Measurements from ENCODE around the gene DGKZ.

The DGKZ gene

GRCh38 chr11:46334211-46334610 lies 13.1 kb upstream of the DGKZ start:
- no peak overlapping the region for H3K27ac ChIP-seq (ENCODE audit: low read depth, low read length)
- H3K56ac ChIP-seq (ENCODE audit: low read length), result no peak overlapping the region
- no peaks in the 10 kb centered on the region for H3K79me2 ChIP-seq (ENCODE audit: control insufficient read depth, insufficient read depth, low read length)
- H2BK5ac ChIP-seq (ENCODE audit: low read length), result no peak overlapping the region
- no peak overlapping the region for H3K4ac ChIP-seq (ENCODE audit: low read depth, low read length)
- H3K23ac ChIP-seq (ENCODE audit: low read length), result no peak overlapping the region
- no peaks in the 10 kb centered on the region for H3K36me3 ChIP-seq (ENCODE audit: control insufficient read depth, insufficient read depth, low read length)
- no peak overlapping the region for H3K18ac ChIP-seq (ENCODE audit: low read length)
- H4K8ac ChIP-seq (ENCODE audit: low read depth, low read length), result no peak overlapping the region
- H3K79me1 ChIP-seq (ENCODE audit: low read length), result no peaks in the 10 kb centered on the region
- WGBS (ENCODE audit: extremely low coverage, insufficient coverage, low lambda C conversion rate), result no CpG with 5 or more reads among the region's 3 CpGs
- no peak overlapping the region for H2BK15ac ChIP-seq (replicated peaks; ENCODE audit: low read depth)
- no peak overlapping the region for H2AK5ac ChIP-seq (ENCODE audit: low read length)
- peaks cover 10% of the 10 kb centered on the region for H3K27me3 ChIP-seq (ENCODE audit: insufficient read depth, low read length, poor library complexity)
- no peak overlapping the region for H3K4me3 ChIP-seq (ENCODE audit: low read length)
- H2BK120ac ChIP-seq (ENCODE audit: low read depth, low read length), result no peak overlapping the region
- no peak overlapping the region for H3K4me2 ChIP-seq (ENCODE audit: low read length)
- no peak for DNase-seq
- no peak overlapping the region for H4K5ac ChIP-seq (ENCODE audit: low read length)
- H3K4me1 ChIP-seq (ENCODE audit: control insufficient read depth, low read depth, low read length), result peaks cover 11% of the 10 kb centered on the region
- H3K9ac ChIP-seq (ENCODE audit: low read length), result no peak overlapping the region

GRCh38 chr11:46335271-46335670 lies 12.0 kb upstream of the DGKZ start:
- no peaks in the 10 kb centered on the region for H3K36me3 ChIP-seq (ENCODE audit: control insufficient read depth, insufficient read depth, low read length)
- no peak overlapping the region for H2BK15ac ChIP-seq (replicated peaks; ENCODE audit: low read depth)
- no peak overlapping the region for H2BK120ac ChIP-seq (ENCODE audit: low read depth, low read length)
- no peak overlapping the region for H3K4ac ChIP-seq (ENCODE audit: low read depth, low read length)
- no peak for DNase-seq
- no peak overlapping the region for H3K4me3 ChIP-seq (ENCODE audit: low read length)
- H2AK5ac ChIP-seq (ENCODE audit: low read length), result no peak overlapping the region
- no peak overlapping the region for H3K18ac ChIP-seq (ENCODE audit: low read length)
- no peak overlapping the region for H3K4me2 ChIP-seq (ENCODE audit: low read length)
- peaks cover 10% of the 10 kb centered on the region for H3K27me3 ChIP-seq (ENCODE audit: insufficient read depth, low read length, poor library complexity)
- no peak overlapping the region for H4K8ac ChIP-seq (ENCODE audit: low read depth, low read length)
- H3K79me1 ChIP-seq (ENCODE audit: low read length), result no peaks in the 10 kb centered on the region
- no peak overlapping the region for H4K5ac ChIP-seq (ENCODE audit: low read length)
- no peak overlapping the region for H3K27ac ChIP-seq (ENCODE audit: low read depth, low read length)
- H3K79me2 ChIP-seq (ENCODE audit: control insufficient read depth, insufficient read depth, low read length), result no peaks in the 10 kb centered on the region
- H3K56ac ChIP-seq (ENCODE audit: low read length), result no peak overlapping the region
- H3K23ac ChIP-seq (ENCODE audit: low read length), result no peak overlapping the region
- WGBS (ENCODE audit: extremely low coverage, insufficient coverage, low lambda C conversion rate), result no CpG with 5 or more reads among the region's 6 CpGs
- no peak overlapping the region for H2BK5ac ChIP-seq (ENCODE audit: low read length)
- no peak overlapping the region for H3K9ac ChIP-seq (ENCODE audit: low read length)
- peaks cover 17% of the 10 kb centered on the region for H3K4me1 ChIP-seq (ENCODE audit: control insufficient read depth, low read depth, low read length)

- peaks cover 11% of the 10 kb centered on the region for H3K4me1 ChIP-seq (ENCODE audit: control insufficient read depth, low read depth, low read length)
- H3K23ac ChIP-seq (ENCODE audit: low read length), result no peak overlapping the region
- no peak for DNase-seq
- H3K4me3 ChIP-seq (ENCODE audit: low read length), result no peak overlapping the region
- no peak overlapping the region for H2AK5ac ChIP-seq (ENCODE audit: low read length)
- no peak overlapping the region for H3K9ac ChIP-seq (ENCODE audit: low read length)
- H3K27ac ChIP-seq (ENCODE audit: low read depth, low read length), result no peak overlapping the region
- no peaks in the 10 kb centered on the region for H3K79me2 ChIP-seq (ENCODE audit: control insufficient read depth, insufficient read depth, low read length)
- no peak overlapping the region for H2BK120ac ChIP-seq (ENCODE audit: low read depth, low read length)
- no CpG with 5 or more reads among the region's 11 CpGs for WGBS (ENCODE audit: extremely low coverage, insufficient coverage, low lambda C conversion rate)
- no peaks in the 10 kb centered on the region for H3K36me3 ChIP-seq (ENCODE audit: control insufficient read depth, insufficient read depth, low read length)
- no peak overlapping the region for H2BK5ac ChIP-seq (ENCODE audit: low read length)
- no peak overlapping the region for H4K5ac ChIP-seq (ENCODE audit: low read length)
- H3K18ac ChIP-seq (ENCODE audit: low read length), result no peak overlapping the region
- no peak overlapping the region for H2BK15ac ChIP-seq (replicated peaks; ENCODE audit: low read depth)
- H3K4me2 ChIP-seq (ENCODE audit: low read length), result no peak overlapping the region
- H4K8ac ChIP-seq (ENCODE audit: low read depth, low read length), result no peak overlapping the region
- peaks cover 10% of the 10 kb centered on the region for H3K27me3 ChIP-seq (ENCODE audit: insufficient read depth, low read length, poor library complexity)
- no peaks in the 10 kb centered on the region for H3K79me1 ChIP-seq (ENCODE audit: low read length)
- H3K56ac ChIP-seq (ENCODE audit: low read length), result peak overlapping the region; percentile 3
- no peak overlapping the region for H3K4ac ChIP-seq (ENCODE audit: low read depth, low read length)
Measured at GRCh38 chr11:46335890-46336562, 11.2 kb upstream of the DGKZ start.

- peaks cover 9% of the 10 kb centered on the region for H3K27me3 ChIP-seq (ENCODE audit: insufficient read depth, low read length, poor library complexity)
- WGBS (ENCODE audit: extremely low coverage, insufficient coverage, low lambda C conversion rate), result no CpG with 5 or more reads among the region's 12 CpGs
- H2AK5ac ChIP-seq (ENCODE audit: low read length), result no peak overlapping the region
- no peak overlapping the region for H3K4me3 ChIP-seq (ENCODE audit: low read length)
- H3K23ac ChIP-seq (ENCODE audit: low read length), result no peak overlapping the region
- H3K56ac ChIP-seq (ENCODE audit: low read length), result no peak overlapping the region
- DNase-seq, result no peak
- no peak overlapping the region for H3K9ac ChIP-seq (ENCODE audit: low read length)
- H3K27ac ChIP-seq (ENCODE audit: low read depth, low read length), result no peak overlapping the region
- no peak overlapping the region for H3K4me2 ChIP-seq (ENCODE audit: low read length)
- no peak overlapping the region for H2BK5ac ChIP-seq (ENCODE audit: low read length)
- no peak overlapping the region for H2BK15ac ChIP-seq (replicated peaks; ENCODE audit: low read depth)
- no peaks in the 10 kb centered on the region for H3K79me2 ChIP-seq (ENCODE audit: control insufficient read depth, insufficient read depth, low read length)
- H3K4me1 ChIP-seq (ENCODE audit: control insufficient read depth, low read depth, low read length), result peaks cover 15% of the 10 kb centered on the region
- H4K8ac ChIP-seq (ENCODE audit: low read depth, low read length), result no peak overlapping the region
- no peak overlapping the region for H2BK120ac ChIP-seq (ENCODE audit: low read depth, low read length)
- H3K79me1 ChIP-seq (ENCODE audit: low read length), result no peaks in the 10 kb centered on the region
- H3K18ac ChIP-seq (ENCODE audit: low read length), result no peak overlapping the region
- H3K4ac ChIP-seq (ENCODE audit: low read depth, low read length), result no peak overlapping the region
- no peaks in the 10 kb centered on the region for H3K36me3 ChIP-seq (ENCODE audit: control insufficient read depth, insufficient read depth, low read length)
- no peak overlapping the region for H4K5ac ChIP-seq (ENCODE audit: low read length)
Measured at GRCh38 chr11:46336563-46337180, 10.6 kb upstream of the DGKZ start.

GRCh38 chr11:46337626-46338345 lies 9.5 kb upstream of the DGKZ start:
- DNase-seq, result no peak
- no peak overlapping the region for H3K4ac ChIP-seq (ENCODE audit: low read depth, low read length)
- no peak overlapping the region for H3K9ac ChIP-seq (ENCODE audit: low read length)
- no peak overlapping the region for H3K56ac ChIP-seq (ENCODE audit: low read length)
- no peak overlapping the region for H3K4me3 ChIP-seq (ENCODE audit: low read length)
- peaks cover 22% of the 10 kb centered on the region for H3K4me1 ChIP-seq (ENCODE audit: control insufficient read depth, low read depth, low read length)
- no peak overlapping the region for H3K4me2 ChIP-seq (ENCODE audit: low read length)
- H3K18ac ChIP-seq (ENCODE audit: low read length), result no peak overlapping the region
- H3K27ac ChIP-seq (ENCODE audit: low read depth, low read length), result no peak overlapping the region
- H3K79me2 ChIP-seq (ENCODE audit: control insufficient read depth, insufficient read depth, low read length), result no peaks in the 10 kb centered on the region
- H3K79me1 ChIP-seq (ENCODE audit: low read length), result no peaks in the 10 kb centered on the region
- H2BK120ac ChIP-seq (ENCODE audit: low read depth, low read length), result no peak overlapping the region
- H2BK15ac ChIP-seq (replicated peaks; ENCODE audit: low read depth), result no peak overlapping the region
- H4K5ac ChIP-seq (ENCODE audit: low read length), result no peak overlapping the region
- no CpG with 5 or more reads among the region's 13 CpGs for WGBS (ENCODE audit: extremely low coverage, insufficient coverage, low lambda C conversion rate)
- peaks cover 3% of the 10 kb centered on the region for H3K27me3 ChIP-seq (ENCODE audit: insufficient read depth, low read length, poor library complexity)
- H3K36me3 ChIP-seq (ENCODE audit: control insufficient read depth, insufficient read depth, low read length), result no peaks in the 10 kb centered on the region
- H2AK5ac ChIP-seq (ENCODE audit: low read length), result no peak overlapping the region
- H2BK5ac ChIP-seq (ENCODE audit: low read length), result no peak overlapping the region
- no peak overlapping the region for H4K8ac ChIP-seq (ENCODE audit: low read depth, low read length)
- H3K23ac ChIP-seq (ENCODE audit: low read length), result no peak overlapping the region

Measured in mesendoderm (in vitro differentiated cells).